HG02798 (cell line): ENCODE results near the gene TMSB15C.
"Not testable (repeated sequence)": the region's sequence is repeated elsewhere in the genome, so short reads cannot be mapped to it uniquely, and the experiment has no call there.

Experiments
- ATAC-seq: cut with Tn5 transposase; IDR thresholded peaks from one replicate; pipeline ENCODE4 v1.9.1; 2021; ENCODE audit warnings: mild to moderate bottlenecking; ENCODE audit not compliant: unreplicated experiment, poor library complexity

The TMSB15C gene

DNA sequence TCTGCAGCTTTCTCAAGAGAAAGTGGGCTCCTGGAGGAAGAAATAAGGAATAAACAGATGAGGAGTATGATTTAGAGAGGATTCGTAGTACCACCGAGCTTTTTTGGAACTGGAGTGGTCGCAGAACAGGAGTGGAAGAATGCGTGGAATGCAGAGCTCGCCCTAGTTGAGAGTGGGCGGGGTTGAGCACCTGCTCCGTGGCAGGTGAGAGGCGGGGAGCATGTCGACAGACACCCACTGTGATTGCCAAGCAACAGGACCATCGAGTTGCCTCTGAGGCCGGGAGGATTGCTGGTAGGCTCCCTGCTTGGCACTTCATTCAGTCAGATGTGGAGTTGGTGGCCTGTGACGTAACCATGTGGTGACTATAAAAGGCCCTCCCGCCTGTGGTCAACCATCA lies 21.1 kb downstream of the TMSB15C start:
- not testable (repeated sequence) for ATAC-seq

DNA sequence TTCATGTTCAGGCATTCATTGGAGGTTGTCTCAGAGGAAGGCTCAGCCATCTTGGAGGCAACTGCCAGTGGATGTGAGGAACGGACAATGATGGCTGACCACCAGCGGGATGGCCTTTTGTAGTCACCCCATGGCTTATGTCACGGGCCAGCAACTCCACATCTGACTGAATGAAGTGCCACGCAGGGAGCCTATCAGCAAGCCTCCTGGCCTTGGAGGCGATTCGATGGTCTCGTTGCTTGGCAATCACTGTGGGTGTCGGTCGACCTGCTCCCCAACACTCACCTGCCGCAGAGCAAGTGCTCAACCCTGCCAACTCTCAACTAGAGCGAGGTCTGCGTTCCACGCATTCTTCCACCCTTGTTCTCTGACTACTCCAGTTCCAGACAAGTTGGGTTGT lies 28.9 kb downstream of the TMSB15C start:
- ATAC-seq = no peak

DNA sequence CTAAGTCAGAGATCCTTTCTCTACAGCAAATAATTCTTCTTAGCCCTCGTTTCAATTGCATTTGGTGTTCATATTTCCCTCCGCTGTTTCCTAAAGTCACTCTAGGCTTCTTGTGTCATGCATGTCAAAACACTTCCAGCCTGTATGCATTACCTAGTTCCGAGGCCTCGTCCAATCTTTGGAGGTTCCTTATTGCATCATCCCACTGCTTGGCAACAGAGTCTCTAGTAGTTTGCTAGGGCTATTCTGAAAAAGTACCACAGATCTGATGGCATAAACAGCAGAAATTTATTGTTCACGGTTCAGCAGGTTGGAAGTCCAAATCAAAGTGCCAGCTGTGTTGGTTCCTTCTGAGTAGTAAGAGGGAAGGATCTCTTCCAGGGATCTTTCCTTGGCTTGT lies 30.4 kb downstream of the TMSB15C start:
- no peak for ATAC-seq

DNA sequence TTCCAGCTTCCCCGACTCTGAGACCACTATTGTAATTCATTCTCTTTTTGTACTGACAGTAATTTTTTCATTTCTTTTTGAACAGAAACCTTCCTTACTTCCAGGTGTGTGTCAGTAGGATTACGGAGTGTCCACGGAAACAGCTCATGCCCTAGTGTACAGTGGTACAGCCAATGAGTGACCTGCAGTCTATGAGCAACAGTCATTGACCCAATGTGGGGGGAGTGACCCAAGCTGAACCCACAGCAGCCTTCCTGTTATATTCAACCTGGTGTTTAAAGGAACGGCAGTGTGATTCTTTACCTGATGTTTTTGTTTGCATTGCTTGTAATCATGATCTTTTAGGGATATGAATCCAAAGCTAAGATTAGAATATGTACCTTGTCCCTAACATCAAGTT lies 35.0 kb downstream of the TMSB15C start:
- ATAC-seq = no peak

DNA sequence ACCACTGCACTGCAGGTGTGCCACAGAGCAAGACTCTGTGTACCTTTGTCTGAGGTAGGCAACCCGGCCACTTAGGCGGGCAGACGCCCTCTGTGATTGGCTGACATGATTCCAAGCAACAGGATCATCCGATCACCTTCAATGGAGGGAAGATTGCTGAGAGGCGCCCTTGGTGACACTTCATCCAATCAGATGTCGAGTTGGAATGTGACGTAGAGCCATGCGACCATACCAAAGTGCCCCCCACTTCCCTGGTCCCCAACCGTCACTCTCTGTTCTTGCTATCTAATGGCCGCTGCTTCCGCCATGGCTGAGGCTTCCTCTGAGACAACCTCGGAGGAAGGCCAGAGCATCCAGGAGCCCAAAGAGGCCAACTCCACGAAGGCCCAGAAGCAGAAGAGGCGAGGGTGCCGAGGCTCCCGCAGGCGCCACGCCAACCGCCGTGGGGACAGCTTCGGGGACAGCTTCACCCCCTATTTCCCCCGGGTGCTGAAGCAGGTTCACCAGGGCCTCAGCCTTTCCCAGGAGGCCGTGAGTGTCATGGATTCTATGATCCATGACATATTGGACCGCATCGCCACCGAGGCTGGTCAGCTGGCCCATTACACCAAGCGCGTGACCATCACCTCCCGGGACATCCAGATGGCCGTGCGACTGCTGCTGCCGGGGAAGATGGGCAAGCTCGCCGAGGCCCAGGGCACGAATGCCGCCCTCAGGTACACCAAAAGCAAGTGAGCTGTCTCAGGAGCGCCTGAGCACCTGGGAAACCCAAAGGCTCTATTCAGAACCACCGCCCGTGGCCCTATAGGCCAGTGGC lies 36.1 kb downstream of the TMSB15C start, which contains the start of gene H2BW2:
TSS of gene H2BW2 (plus strand) at position 268 of the 817 bp plus-strand sequence. CDS start at position 307, 39 bp downstream.
- ATAC-seq = no peak
